ENCODE measurements around the gene FASN.

Gene FASN

DNA sequence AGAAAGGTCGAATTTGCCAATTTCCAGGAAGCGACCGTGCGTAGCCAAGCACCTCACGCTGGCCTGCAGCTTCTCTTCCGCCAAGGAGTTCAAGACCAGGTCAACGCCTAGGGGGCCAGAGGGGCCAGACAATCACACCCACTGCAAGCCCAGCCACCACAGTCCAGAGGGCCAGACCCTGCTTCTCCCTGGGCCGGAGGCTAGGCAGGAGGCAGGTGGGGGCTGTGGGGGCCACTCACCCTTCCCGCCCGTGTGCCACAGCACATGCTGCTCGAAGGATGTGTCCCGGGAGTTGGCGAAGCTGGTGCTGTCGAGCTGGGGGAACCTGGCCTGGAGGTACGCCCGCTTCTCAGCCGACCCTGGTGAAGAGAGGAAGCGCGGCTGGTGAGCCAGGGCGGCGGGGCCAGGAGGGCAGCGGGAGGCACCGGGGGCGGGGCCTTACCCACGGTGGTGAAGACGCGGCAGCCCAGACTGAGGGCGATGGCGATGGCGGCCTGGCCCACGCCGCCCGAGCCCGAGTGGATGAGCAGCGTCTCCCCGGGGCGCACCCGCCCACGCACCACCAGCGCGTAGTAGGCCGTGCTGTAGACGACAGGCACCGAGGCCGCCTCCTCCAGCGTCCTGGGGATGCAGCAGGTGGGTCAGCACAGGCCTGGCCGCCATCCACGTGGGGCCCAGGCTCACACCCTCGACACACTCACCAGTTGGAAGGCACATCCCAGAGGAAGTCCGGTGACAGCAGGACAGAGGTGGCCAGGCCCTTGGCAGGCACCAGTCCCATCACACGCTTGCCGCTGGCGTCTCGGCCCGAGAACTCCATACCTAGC is 14.3 kb downstream of the FASN start:
- no peak overlapping the region for H3K4me3 ChIP-seq
- no peak overlapping the region for H3K9ac ChIP-seq (ENCODE audit: insufficient read length)
- no peak overlapping the region for H3K27ac ChIP-seq
- no peak for DNase-seq (ENCODE audit: low read depth, low spot score)
- TF ChIP-seq EZH2 (IDR thresholded peaks at IDR 0.05), result no peak
- no peak for TF ChIP-seq FOXP2 (optimal IDR thresholded peaks at IDR 0.05; ENCODE audit: control extremely low read depth, extremely low read length, insufficient read depth)
- TF ChIP-seq POLR2AphosphoS5 (IDR thresholded peaks at IDR 0.05; ENCODE audit: borderline replicate concordance, low read depth, low read length), result no peak
- H3K9me3 ChIP-seq (ENCODE audit: low read depth, low read length), result no peaks in the 10 kb centered on the region
- peaks cover 95% of the 10 kb centered on the region for H3K36me3 ChIP-seq (ENCODE audit: insufficient read depth, low read length)

DNA sequence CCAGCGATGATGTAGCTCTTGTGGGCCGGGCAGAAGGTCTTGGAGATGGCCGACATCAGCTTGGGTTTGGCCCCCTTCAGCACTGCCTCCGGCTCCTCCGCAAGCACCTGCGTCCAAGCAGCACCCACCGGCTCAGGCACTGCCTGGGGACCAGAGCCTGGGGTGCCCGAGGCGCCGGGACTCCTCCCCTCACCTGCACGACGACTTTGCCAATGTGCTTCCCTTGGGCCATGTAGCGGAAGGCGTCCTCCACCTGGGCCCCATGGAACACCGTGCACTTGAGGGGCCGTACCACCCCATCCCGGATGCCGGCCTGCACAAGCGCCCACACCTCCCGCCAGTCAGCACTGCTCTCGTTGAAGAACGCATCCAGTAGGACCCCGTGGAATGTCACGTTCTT is 15.0 kb downstream of the FASN start:
- Histone ChIP-seq H3K4me3 (no peak overlapping the region), H3K9me3 (ENCODE audit: low read depth, low read length) (no peaks in the 10 kb centered on the region), H3K9ac (ENCODE audit: insufficient read length) (no peak overlapping the region), H3K27ac (no peak overlapping the region), H3K36me3 (ENCODE audit: insufficient read depth, low read length) (peaks cover 95% of the 10 kb centered on the region)
- TF ChIP-seq FOXP2 (optimal IDR thresholded peaks at IDR 0.05; ENCODE audit: control extremely low read depth, extremely low read length, insufficient read depth), result no peak
- TF ChIP-seq EZH2 (IDR thresholded peaks at IDR 0.05), result no peak
- TF ChIP-seq POLR2AphosphoS5 (IDR thresholded peaks at IDR 0.05; ENCODE audit: borderline replicate concordance, low read depth, low read length), result no peak; the same call in 1 of the 2 replicates
- DNase-seq (ENCODE audit: low read depth, low spot score), result no peak

DNA sequence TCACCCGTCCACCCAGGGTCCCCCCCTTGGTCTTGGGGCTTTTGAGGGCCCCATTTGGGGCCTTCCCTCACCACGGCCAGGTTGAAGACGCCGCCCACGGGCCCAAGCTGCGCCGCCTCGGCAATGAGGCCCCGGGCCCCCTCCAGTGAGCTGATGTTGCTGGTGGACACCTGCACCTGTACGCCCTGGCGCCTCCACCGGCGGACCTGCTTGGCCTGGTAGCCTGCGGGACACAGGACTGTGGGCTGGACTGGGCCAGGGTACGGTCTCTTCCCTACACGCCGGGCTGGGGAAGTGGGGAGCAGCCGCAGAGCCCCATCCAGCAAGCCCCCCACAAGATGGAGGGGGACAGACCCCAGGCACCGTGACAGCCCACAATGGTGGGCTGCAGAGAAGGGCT is 15.6 kb downstream of the FASN start:
- H3K27ac ChIP-seq, result no peak overlapping the region
- no peak for TF ChIP-seq POLR2AphosphoS5 (IDR thresholded peaks at IDR 0.05; ENCODE audit: borderline replicate concordance, low read depth, low read length)
- H3K9me3 ChIP-seq (ENCODE audit: low read depth, low read length), result no peaks in the 10 kb centered on the region
- H3K4me3 ChIP-seq, result no peak overlapping the region
- H3K36me3 ChIP-seq (ENCODE audit: insufficient read depth, low read length), result peaks cover 90% of the 10 kb centered on the region
- no peak overlapping the region for H3K9ac ChIP-seq (ENCODE audit: insufficient read length)
- DNase-seq (ENCODE audit: low read depth, low spot score), result no peak

DNA sequence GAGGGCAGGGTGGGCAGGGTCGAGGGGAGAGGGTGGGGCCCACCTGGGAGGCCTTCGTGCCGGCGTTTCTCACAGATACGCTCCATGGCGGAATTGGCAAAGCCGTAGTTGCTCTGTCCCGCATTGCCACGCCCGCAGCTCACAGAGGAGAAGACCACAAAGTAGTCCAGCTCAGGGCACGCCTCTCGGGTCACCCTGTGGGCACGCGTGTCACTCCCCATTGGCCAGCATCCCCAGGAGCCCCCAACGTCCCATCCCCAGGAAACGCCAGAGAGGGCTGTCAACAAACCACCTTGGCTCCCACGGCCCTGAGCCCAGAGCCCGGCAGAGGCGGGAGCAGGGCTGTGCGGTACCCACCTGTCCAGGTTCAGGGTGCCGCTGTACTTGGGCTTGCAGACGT is 16.1 kb downstream of the FASN start:
- H3K36me3 ChIP-seq (ENCODE audit: insufficient read depth, low read length), result peaks cover 86% of the 10 kb centered on the region
- no peak for DNase-seq (ENCODE audit: low read depth, low spot score)
- H3K9me3 ChIP-seq (ENCODE audit: low read depth, low read length), result no peaks in the 10 kb centered on the region
- no peak for TF ChIP-seq EZH2 (IDR thresholded peaks at IDR 0.05)
- TF ChIP-seq FOXP2 (optimal IDR thresholded peaks at IDR 0.05; ENCODE audit: control extremely low read depth, extremely low read length, insufficient read depth), result no peak
- no peak for TF ChIP-seq POLR2AphosphoS5 (IDR thresholded peaks at IDR 0.05; ENCODE audit: borderline replicate concordance, low read depth, low read length)
- H3K9ac ChIP-seq (ENCODE audit: insufficient read length), result no peak overlapping the region
- H3K4me3 ChIP-seq, result no peak overlapping the region
- no peak overlapping the region for H3K27ac ChIP-seq

DNA sequence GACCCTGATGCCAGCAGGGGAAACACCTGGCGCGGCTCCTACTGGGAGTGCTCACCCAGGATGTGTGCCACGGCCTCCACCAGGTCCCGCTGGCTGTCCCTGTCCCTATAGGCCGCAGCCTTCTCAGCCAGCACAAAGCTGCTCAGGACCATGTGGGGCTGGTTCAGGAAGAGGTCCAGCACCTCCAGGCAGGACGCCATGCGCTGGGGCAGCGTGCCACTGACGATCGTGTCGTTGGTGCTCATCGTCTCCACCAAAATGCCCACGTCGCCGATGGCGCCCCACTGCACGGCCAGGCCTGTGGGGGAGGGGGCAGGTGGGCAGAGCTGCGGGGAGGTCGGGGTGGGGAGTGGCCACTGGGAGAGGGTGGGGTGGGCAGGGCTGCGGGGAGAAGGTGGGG is 16.5 kb downstream of the FASN start:
- Histone ChIP-seq H3K9ac (ENCODE audit: insufficient read length) (no peak overlapping the region), H3K27ac (no peak overlapping the region), H3K4me3 (no peak overlapping the region), H3K36me3 (ENCODE audit: insufficient read depth, low read length) (peaks cover 81% of the 10 kb centered on the region), H3K9me3 (ENCODE audit: low read depth, low read length) (no peaks in the 10 kb centered on the region)
- TF ChIP-seq POLR2AphosphoS5 (IDR thresholded peaks at IDR 0.05; ENCODE audit: borderline replicate concordance, low read depth, low read length) (no peak), FOXP2 (optimal IDR thresholded peaks at IDR 0.05; ENCODE audit: control extremely low read depth, extremely low read length, insufficient read depth) (no peak), EZH2 (IDR thresholded peaks at IDR 0.05) (no peak)
- no peak for DNase-seq (ENCODE audit: low read depth, low spot score)

DNA sequence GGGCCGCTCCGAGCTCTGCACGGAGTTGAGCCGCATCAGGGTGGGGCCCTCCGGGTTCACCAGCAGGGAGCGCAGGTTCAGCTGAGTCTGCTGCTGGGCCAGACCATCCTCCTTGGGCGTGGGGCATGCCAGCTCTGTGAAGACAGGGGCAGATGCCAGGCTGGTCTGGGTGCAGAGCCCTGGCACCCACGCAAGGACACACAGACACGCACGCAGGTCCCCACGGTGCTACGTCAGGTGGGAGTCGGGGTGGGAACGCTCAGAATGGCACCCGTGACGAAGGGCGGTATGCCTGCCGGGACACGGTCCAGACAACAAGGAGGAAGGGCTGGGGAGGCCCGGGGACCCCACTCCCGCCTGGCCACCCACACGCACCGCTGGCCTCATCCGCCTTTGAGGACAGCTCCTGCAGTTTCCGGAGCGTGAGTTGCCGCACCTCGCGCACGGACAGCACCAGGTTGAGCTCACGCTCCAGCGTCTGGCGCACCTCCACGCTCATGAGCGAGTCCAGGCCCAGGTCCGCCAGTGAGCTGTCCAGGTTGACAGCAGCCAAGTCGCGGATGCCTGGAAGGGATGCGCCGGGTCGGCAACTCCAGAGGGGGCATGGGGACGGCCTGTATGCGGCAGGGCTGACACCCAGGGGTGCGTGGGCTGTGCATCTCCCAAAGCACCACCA is 17.1 kb downstream of the FASN start:
- no peak for DNase-seq (ENCODE audit: low read depth, low spot score)
- H3K36me3 ChIP-seq (ENCODE audit: insufficient read depth, low read length), result peaks cover 75% of the 10 kb centered on the region
- TF ChIP-seq FOXP2 (optimal IDR thresholded peaks at IDR 0.05; ENCODE audit: control extremely low read depth, extremely low read length, insufficient read depth) (no peak), POLR2AphosphoS5 (IDR thresholded peaks at IDR 0.05; ENCODE audit: borderline replicate concordance, low read depth, low read length) (no peak), EZH2 (IDR thresholded peaks at IDR 0.05) (no peak)
- no peak overlapping the region for H3K9ac ChIP-seq (ENCODE audit: insufficient read length)
- H3K4me3 ChIP-seq, result no peak overlapping the region
- no peak overlapping the region for H3K27ac ChIP-seq
- H3K9me3 ChIP-seq (ENCODE audit: low read depth, low read length), result no peaks in the 10 kb centered on the region

DNA sequence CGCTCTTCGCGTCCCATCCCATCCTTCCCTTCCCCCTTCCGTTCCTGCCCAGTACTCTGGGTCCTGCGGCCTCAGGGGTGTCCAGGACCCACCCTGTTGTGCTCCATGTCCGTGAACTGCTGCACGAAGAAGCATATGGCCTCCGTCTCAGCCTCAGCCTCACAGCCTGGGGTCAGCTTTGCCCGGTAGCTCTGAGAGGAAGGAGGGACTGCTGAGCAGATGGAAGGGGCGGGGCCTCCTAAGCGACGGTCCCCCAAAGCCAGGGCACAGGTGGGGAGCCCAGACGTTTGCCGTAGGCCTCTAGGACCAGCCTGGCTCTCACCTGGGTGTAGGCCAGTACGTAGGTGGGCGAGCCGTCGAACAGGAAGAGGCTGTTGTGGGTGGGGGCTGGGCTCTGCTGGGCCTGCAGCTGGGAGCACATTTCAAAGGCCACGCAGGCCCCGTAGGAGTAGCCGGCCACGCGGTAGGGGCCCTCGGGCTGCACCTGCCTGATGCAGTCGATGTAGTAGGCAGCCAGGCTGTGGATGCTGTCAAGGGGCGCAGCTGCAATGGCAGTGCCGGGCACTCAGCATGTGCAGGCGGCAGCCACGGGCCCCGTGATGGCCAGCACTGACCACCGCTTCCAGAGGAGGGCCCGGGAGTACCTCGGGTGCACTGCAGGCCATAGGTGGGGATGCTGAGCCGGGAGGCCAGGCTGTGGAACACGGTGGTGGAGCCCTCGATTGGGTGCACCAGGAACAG is 17.8 kb downstream of the FASN start:
- Histone ChIP-seq H3K9ac (ENCODE audit: insufficient read length) (no peak overlapping the region), H3K27ac (no peak overlapping the region), H3K9me3 (ENCODE audit: low read depth, low read length) (no peaks in the 10 kb centered on the region), H3K36me3 (ENCODE audit: insufficient read depth, low read length) (peaks cover 68% of the 10 kb centered on the region), H3K4me3 (no peak overlapping the region)
- TF ChIP-seq EZH2 (IDR thresholded peaks at IDR 0.05) (no peak), FOXP2 (optimal IDR thresholded peaks at IDR 0.05; ENCODE audit: control extremely low read depth, extremely low read length, insufficient read depth) (no peak), POLR2AphosphoS5 (IDR thresholded peaks at IDR 0.05; ENCODE audit: borderline replicate concordance, low read depth, low read length) (no peak; the same call in 1 of the 2 replicates)
- DNase-seq (ENCODE audit: low read depth, low spot score), result no peak

DNA sequence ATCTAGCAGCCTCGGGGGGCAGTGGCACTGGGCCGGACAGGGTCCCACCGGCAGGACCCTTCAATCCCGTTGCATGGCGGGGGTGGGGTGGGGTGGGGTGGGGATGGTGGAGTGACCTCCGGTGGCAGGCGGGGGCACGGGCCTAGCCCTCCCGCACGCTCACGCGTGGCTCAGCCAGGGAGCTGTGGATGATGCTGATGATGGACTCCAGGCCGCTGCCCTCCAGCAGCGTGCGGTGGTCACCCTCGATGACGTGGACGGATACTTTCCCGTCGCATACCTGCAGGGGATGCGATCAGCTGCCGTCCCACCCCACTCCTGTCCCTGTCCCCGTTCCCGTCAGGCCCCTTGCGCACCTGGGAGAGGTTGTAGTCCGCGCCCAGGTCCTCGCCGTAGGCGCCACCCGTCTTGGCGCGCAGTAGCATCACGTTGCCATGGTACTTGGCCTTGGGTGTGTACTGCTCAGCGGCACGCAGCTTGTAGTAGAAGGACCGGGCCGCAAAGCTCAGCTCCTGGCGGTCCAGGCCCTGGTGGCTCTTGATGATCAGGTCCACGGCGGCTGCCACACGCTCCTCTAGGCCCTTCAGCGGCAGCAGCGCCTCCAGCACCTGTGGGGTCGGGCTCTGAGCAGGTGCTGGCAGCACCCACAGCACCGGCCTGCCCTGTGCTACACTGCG is 18.9 kb downstream of the FASN start:
- no peak overlapping the region for H3K9ac ChIP-seq (ENCODE audit: insufficient read length)
- TF ChIP-seq EZH2 (IDR thresholded peaks at IDR 0.05) (no peak), FOXP2 (optimal IDR thresholded peaks at IDR 0.05; ENCODE audit: control extremely low read depth, extremely low read length, insufficient read depth) (no peak), POLR2AphosphoS5 (IDR thresholded peaks at IDR 0.05; ENCODE audit: borderline replicate concordance, low read depth, low read length) (peak; percentile 13; the same call in 1 of the 2 replicates)
- no peak for DNase-seq (ENCODE audit: low read depth, low spot score)
- H3K36me3 ChIP-seq (ENCODE audit: insufficient read depth, low read length), result peaks cover 57% of the 10 kb centered on the region
- no peaks in the 10 kb centered on the region for H3K9me3 ChIP-seq (ENCODE audit: low read depth, low read length)
- no peak overlapping the region for H3K27ac ChIP-seq
- H3K4me3 ChIP-seq, result no peak overlapping the region
